ENCODE results near the gene ADPRHL1. TPM values are rescaled to one million over a fixed set of nuclear protein-coding genes. Genes with fewer than 3 reads are reported as not detected.
"Not testable (repeated sequence)": the region's sequence is repeated elsewhere in the genome, so short reads cannot be mapped to it uniquely, and the experiment has no call there.

Gene ADPRHL1
- total RNA-seq, 1 donor = 5.1 TPM

DNA sequence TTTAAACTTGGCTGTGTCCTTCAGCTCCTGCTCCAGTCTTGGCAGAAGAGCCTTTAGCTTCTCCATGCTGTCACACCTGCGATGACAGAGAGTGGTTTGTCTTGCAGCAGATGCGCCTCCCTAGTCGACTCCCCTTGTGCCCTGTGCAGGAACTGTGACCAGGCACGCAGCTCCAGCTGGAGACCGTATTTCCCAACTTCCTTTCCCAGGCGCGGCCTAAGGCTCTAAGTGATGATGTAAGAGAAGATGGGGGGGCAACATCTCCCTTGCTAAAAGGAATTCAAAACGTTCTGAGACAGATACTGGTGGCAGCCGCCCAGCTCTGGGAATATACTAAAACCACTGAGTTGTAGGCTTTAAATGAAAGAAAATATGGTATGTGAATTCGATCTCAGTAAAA, 20.9 kb upstream of the ADPRHL1 start:
- Histone ChIP-seq H3K36me3 (ENCODE audit: insufficient read depth, low read length) (peaks cover 39% of the 10 kb centered on the region), H3K27ac (ENCODE audit: low read depth, low read length) (no peak overlapping the region), H3K4me1 (ENCODE audit: insufficient read depth, low read length) (no peaks in the 10 kb centered on the region), H4K20me1 (ENCODE audit: insufficient read depth, low read length) (peaks cover 2% of the 10 kb centered on the region), H3K79me2 (ENCODE audit: insufficient read depth, low read length) (peaks cover 6% of the 10 kb centered on the region), H2AFZ (ENCODE audit: low read length) (no peak overlapping the region), H3K27me3 (ENCODE audit: insufficient read depth, low read length) (no peaks in the 10 kb centered on the region), H3K4me3 (ENCODE audit: insufficient read depth, low read length) (no peak overlapping the region), H3K4me2 (ENCODE audit: insufficient read depth, low read length) (no peak overlapping the region), H3K9me3 (ENCODE audit: low read depth, low read length) (no peaks in the 10 kb centered on the region)
- no peak for DNase-seq (ENCODE audit: insufficient read length, low spot score, missing footprints)
- no peak for TF ChIP-seq CTCF (IDR thresholded peaks at IDR 0.05; ENCODE audit: extremely low read depth, low read depth, low read length)

DNA sequence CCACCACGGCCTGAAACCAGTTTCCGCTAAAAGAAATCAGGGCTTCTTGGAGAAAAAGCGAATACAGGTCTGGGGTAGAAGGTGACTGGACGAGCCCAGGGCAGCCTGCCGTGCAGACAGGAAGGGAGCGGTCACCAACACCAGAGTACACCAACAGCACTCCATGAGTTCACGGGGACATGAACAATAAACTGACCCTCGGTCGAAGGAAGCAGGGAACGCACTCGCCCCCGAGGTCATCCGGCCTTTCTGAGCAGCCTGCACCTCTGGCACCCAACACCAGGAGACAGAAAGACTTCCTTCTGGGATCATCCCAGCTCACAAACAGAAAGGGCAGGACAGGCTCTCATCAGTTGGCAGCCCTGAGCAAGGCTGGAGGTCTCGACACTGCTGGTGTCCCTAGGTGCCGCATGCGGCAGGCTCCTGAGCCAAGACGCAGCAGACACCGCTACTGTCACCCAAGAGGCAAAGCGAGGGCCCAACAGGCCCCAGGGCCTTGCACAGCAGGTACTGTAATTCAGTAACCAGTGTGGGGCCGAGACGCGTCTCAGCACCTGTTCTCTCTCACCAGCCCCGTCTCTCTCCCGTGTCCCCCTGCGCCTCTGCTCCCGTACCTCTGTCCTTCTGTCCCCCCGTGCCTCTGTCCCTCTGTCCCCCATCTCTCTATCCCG, 19.2 kb upstream of the ADPRHL1 start:
- Histone ChIP-seq H3K27me3 (ENCODE audit: insufficient read depth, low read length) (no peaks in the 10 kb centered on the region), H4K20me1 (ENCODE audit: insufficient read depth, low read length) (peaks cover 2% of the 10 kb centered on the region), H3K9me3 (ENCODE audit: low read depth, low read length) (no peaks in the 10 kb centered on the region), H3K4me2 (ENCODE audit: insufficient read depth, low read length) (no peak overlapping the region), H3K79me2 (ENCODE audit: insufficient read depth, low read length) (peaks cover 16% of the 10 kb centered on the region), H3K4me1 (ENCODE audit: insufficient read depth, low read length) (no peaks in the 10 kb centered on the region), H3K27ac (ENCODE audit: low read depth, low read length) (no peak overlapping the region), H2AFZ (ENCODE audit: low read length) (no peak overlapping the region), H3K4me3 (ENCODE audit: insufficient read depth, low read length) (no peak overlapping the region), H3K36me3 (ENCODE audit: insufficient read depth, low read length) (peaks cover 41% of the 10 kb centered on the region)
- no peak for DNase-seq (ENCODE audit: insufficient read length, low spot score, missing footprints)
- TF ChIP-seq CTCF (IDR thresholded peaks at IDR 0.05; ENCODE audit: extremely low read depth, low read depth, low read length) = no peak

DNA sequence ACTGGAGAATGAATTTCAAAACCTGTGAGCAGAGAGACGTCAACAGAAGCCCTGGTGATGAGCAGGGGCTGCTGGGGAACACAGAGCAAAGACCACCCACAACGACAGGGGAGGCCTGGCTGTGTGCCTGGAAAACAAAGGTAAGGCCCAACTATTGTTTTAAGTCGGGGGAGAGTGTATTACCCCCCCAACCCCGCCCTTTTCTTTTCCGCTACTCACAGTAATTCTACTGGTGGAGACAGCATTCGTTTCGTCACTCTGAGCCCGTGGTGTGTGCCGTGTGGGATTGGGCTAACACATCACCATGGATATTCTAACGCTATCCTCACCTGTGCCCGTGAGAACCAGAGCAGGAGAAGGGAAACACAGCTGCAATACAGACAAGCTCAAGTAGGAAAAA, 18.6 kb upstream of the ADPRHL1 start:
- Histone ChIP-seq H3K4me2 (ENCODE audit: insufficient read depth, low read length) (no peak overlapping the region), H3K9me3 (ENCODE audit: low read depth, low read length) (no peaks in the 10 kb centered on the region), H4K20me1 (ENCODE audit: insufficient read depth, low read length) (peaks cover 2% of the 10 kb centered on the region), H3K4me1 (ENCODE audit: insufficient read depth, low read length) (no peaks in the 10 kb centered on the region), H3K4me3 (ENCODE audit: insufficient read depth, low read length) (no peak overlapping the region), H3K27me3 (ENCODE audit: insufficient read depth, low read length) (no peaks in the 10 kb centered on the region), H2AFZ (ENCODE audit: low read length) (no peak overlapping the region), H3K27ac (ENCODE audit: low read depth, low read length) (no peak overlapping the region), H3K36me3 (ENCODE audit: insufficient read depth, low read length) (peaks cover 45% of the 10 kb centered on the region), H3K79me2 (ENCODE audit: insufficient read depth, low read length) (peaks cover 16% of the 10 kb centered on the region)
- no peak for DNase-seq (ENCODE audit: insufficient read length, low spot score, missing footprints)
- TF ChIP-seq CTCF (IDR thresholded peaks at IDR 0.05; ENCODE audit: extremely low read depth, low read depth, low read length) = no peak

- H2AFZ ChIP-seq (ENCODE audit: low read length); H3K4me2 ChIP-seq (ENCODE audit: insufficient read depth, low read length); H3K4me1 ChIP-seq (ENCODE audit: insufficient read depth, low read length); H3K4me3 ChIP-seq (ENCODE audit: insufficient read depth, low read length); H3K27ac ChIP-seq (ENCODE audit: low read depth, low read length); H3K27me3 ChIP-seq (ENCODE audit: insufficient read depth, low read length); H4K20me1 ChIP-seq (ENCODE audit: insufficient read depth, low read length); DNase-seq (ENCODE audit: insufficient read length, low spot score, missing footprints); H3K9me3 ChIP-seq (ENCODE audit: low read depth, low read length): not testable (repeated sequence)
- H3K36me3 ChIP-seq (ENCODE audit: insufficient read depth, low read length) = peaks cover 35% of the 10 kb centered on the region
- H3K79me2 ChIP-seq (ENCODE audit: insufficient read depth, low read length) = peaks cover 16% of the 10 kb centered on the region
Observed at GRCh38 chr13:113470635-113471163, 17.4 kb upstream of the ADPRHL1 start.

Data from osteoblast (primary cell).